Right atrium auricular region (tissue), 2 donors: ENCODE results near the gene LHFPL2. TPM values are rescaled to one million over a fixed set of nuclear protein-coding genes. Genes with fewer than 3 reads are reported as not detected.
"Not testable (repeated sequence)": the region's sequence is repeated elsewhere in the genome, so short reads cannot be mapped to it uniquely, and the experiment has no call there.

Source experiments
- DNase-seq: peaks from one replicate; pipeline ENCODE4 v3.0.0-alpha.2; 2019; ENCODE audit warnings: low spot score
- H3K27ac ChIP-seq, 2 donors: fragments of 200-600 bp; sonication (generic); 1 replicate in 1 of 2; 2 replicates in 1 of 2; pipeline ENCODE4 v1.5.1; 2016 to 2019
- H3K27me3 ChIP-seq, 2 donors: fragments of 200-600 bp; sonication (generic); one replicate each; pipeline versions ENCODE4 v1.5.1 to v1.6.0; 2017 to 2019
- H3K36me3 ChIP-seq: fragments of 200-600 bp; sonication (generic); one replicate; pipeline ENCODE4 v1.5.1; 2016
- H3K4me1 ChIP-seq, 2 donors: fragments of 200-600 bp; sonication (generic); one replicate each; pipeline versions ENCODE4 v1.5.1 to v1.6.0; 2017 to 2019
- H3K4me3 ChIP-seq, 2 donors: fragments of 200-600 bp; sonication (generic); 1 replicate in 1 of 2; 2 replicates in 1 of 2; pipeline ENCODE4 v1.5.1; 2017 to 2019; ENCODE audit warnings: mild to moderate bottlenecking in 1 of 2, moderate library complexity in 1 of 2
- H3K9me3 ChIP-seq, 2 donors: fragments of 200-600 bp; sonication (generic); one replicate each; pipeline ENCODE4 v1.5.1; 2019
- CTCF ChIP-seq, 2 donors: fragments of 200-600 bp; sonication (generic); IDR thresholded peaks; one replicate each; pipeline ENCODE4 v1.5.1; 2019; ENCODE audit warnings: antibody characterized with exemption in 2 of 2
- total RNA-seq, 2 donors: library from RNA; depleted of rRNA; stranded (reverse); fragments of >200 nt; gene quantifications; one replicate each; pipeline ENCODE4 v1.1.0, GENCODE V29; 2016

Gene LHFPL2
- total RNA-seq, 2 donors from 2014 or later = 9.9 to 15.9 TPM

DNA sequence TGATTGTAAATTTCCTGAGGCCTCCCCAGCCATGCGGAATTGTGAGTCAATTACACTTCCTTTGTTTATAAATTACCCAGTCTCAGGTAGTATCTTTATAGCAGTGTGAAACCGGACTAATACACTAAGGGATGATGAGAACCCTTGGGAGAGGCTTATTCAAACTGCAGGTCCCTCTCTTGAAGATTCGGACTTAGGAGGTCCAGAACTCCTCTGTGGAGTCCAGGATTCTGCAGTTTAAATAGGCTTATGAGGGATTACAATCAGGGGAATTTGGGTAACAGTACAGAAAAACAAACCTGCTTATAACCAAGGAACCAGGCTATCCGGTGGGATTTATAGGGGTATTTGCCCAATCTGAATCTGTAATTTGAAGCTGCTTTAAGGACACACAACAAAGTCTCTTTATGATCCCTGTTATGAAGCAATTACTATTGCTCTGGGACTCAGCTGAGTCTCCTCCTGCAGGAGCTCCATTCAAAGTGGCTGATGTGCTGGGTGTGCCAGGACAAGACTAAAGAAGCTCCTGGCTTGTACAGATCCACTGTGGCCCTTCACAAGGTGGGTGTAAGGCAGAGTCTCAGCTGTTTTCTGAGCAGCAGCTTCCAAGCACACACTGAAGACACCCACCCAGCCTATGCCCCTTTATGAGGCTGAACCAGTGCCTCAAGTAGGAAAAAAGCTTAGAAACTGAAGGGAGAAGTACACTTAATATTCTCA is 41.8 kb upstream of the LHFPL2 start:
- H3K36me3 ChIP-seq = no peaks in the 10 kb centered on the region
- H3K27ac ChIP-seq = no peak overlapping the region
- no peaks in the 10 kb centered on the region for H3K4me1 ChIP-seq
- H3K4me3 ChIP-seq = no peak overlapping the region
- no peak for TF ChIP-seq CTCF (IDR thresholded peaks at IDR 0.05)
- no peaks in the 10 kb centered on the region for H3K27me3 ChIP-seq
- no peak for DNase-seq
- H3K9me3 ChIP-seq = peaks cover 0 to 13% of the 10 kb centered on the region in 2 donors

- Histone ChIP-seq H3K36me3 (no peaks in the 10 kb centered on the region), H3K4me3 (no peak overlapping the region), H3K27me3 (no peaks in the 10 kb centered on the region), H3K9me3 (peaks cover 0 to 13% of the 10 kb centered on the region in 2 donors), H3K4me1 (no peaks in the 10 kb centered on the region), H3K27ac (no peak overlapping the region)
- DNase-seq = no peak
- no peak for TF ChIP-seq CTCF (IDR thresholded peaks at IDR 0.05)
Observed at GRCh38 chr5:78689540-78690252, 41.1 kb upstream of the LHFPL2 start.

DNA sequence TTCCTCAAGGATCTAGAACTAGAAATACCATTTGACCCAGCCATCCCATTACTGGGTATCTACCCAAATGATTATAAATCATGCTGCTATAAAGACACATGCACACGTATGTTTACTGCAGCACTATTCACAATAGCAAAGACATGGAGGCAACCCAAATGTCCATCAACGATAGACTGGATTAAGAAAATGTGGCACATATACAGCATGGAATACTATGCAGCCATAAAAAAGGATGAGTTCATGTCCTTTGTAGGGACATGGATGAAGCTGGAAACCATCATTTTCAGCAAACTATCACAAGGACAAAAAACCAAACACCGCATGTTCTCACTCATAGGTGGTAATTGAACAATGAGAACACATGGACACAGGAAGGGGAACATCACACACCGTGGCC is 38.9 kb upstream of the LHFPL2 start:
- not testable (repeated sequence) for H3K9me3 ChIP-seq, H3K27ac ChIP-seq, DNase-seq, H3K4me1 ChIP-seq, H3K4me3 ChIP-seq, H3K27me3 ChIP-seq, H3K36me3 ChIP-seq

DNA sequence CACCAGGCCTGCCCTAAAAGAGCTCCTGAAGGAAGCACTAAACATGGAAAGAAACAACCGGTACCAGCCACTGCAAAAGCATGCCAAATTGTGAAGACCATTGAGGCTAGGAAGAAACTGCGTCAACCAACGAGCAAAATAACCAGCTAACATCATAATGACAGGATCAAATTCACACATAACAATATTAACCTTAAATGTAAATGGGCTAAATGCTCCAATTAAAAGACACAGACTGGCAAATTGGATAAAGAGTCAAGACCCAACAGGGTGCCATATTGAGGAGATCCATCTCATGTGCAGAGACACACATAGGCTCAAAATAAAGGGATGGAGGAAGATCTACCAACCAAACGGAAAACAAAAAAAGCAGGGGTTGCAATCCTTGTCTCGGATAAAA is 35.3 kb upstream of the LHFPL2 start:
- H3K27me3 ChIP-seq, H3K9me3 ChIP-seq, H3K4me1 ChIP-seq, H3K36me3 ChIP-seq, H3K27ac ChIP-seq, H3K4me3 ChIP-seq, DNase-seq: not testable (repeated sequence)

- no peak for DNase-seq
- H3K4me1 ChIP-seq = peaks cover 0 to 3% of the 10 kb centered on the region in 2 donors
- H3K4me3 ChIP-seq = no peak overlapping the region
- H3K9me3 ChIP-seq = no peaks in the 10 kb centered on the region
- no peaks in the 10 kb centered on the region for H3K36me3 ChIP-seq
- H3K27me3 ChIP-seq = no peaks in the 10 kb centered on the region
- TF ChIP-seq CTCF (IDR thresholded peaks at IDR 0.05) = no peak
- no peak overlapping the region for H3K27ac ChIP-seq
Observed at GRCh38 chr5:78679905-78680304, 31.3 kb upstream of the LHFPL2 start.

- Histone ChIP-seq H3K4me3 (no peak overlapping the region), H3K36me3 (no peaks in the 10 kb centered on the region), H3K27ac (peak overlapping the region; percentile 41 to 82), H3K9me3 (no peaks in the 10 kb centered on the region), H3K4me1 (peaks cover 0 to 3% of the 10 kb centered on the region in 2 donors), H3K27me3 (no peaks in the 10 kb centered on the region)
- no peak for TF ChIP-seq CTCF (IDR thresholded peaks at IDR 0.05)
- peak; percentile 87 for DNase-seq
Observed at GRCh38 chr5:78677777-78678668, 29.5 kb upstream of the LHFPL2 start.
